ENCODE data around the gene CYFIP1. TPM values are rescaled to one million over a fixed set of nuclear protein-coding genes. Genes with fewer than 3 reads are reported as not detected.

The CYFIP1 gene
- total and polyA plus RNA-seq, 2 of the 13 experiments (the other 11 are each of a cell fraction or from before 2014, with no cell fraction given), result 38.1 to 58.3 TPM

DNA sequence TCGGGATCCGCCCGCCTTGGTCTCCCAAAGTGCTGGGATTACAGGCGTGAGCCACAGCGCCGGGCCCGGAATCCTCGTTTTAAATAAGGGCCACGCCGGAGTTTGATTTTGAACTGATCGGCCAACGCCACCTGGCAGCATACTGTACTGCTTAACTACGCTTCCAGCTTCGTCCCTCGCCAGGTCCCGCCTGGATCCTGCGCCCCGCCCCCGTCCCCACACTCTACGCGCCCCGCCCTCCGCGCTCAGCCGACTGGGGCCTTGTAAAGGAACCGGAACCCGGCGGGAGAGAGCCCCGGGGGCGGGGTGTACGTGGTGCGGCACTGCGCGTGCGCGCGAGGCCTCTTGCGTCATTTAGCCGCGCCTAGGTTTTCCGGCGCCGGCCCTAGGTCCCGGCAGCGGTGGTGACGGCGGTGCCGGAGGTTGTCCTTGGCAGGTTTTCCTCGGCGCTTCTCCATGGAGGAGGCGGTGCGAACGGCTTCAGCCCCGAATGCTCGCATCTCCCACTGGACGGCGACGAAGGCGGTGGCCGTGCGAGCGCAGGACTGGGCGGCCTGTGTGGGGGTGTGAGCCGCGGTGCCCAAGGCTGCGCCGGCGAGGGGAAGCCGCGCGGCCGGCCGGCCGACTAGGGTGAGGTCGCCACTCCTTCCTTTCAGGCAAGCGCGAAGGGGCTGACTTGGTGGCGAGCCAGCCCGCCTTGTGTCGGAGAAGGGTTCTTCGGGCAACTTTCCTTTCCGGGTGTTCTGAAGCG is 141.7 kb downstream of the CYFIP1 start, which contains the start of gene NIPA2 (continued):
- TF ChIP-seq AKNA (CRISPR knock-in tag; IDR thresholded peaks at IDR 0.05; ENCODE audit: borderline replicate concordance) (no peak), ZNF749 (CRISPR knock-in tag; IDR thresholded peaks at IDR 0.05; ENCODE audit: borderline replicate concordance) (peak; percentile 21; the same call in 1 of the 2 replicates), RXRB (CRISPR knock-in tag; IDR thresholded peaks at IDR 0.05; ENCODE audit: borderline replicate concordance) (no peak), ISL2 (CRISPR knock-in tag; IDR thresholded peaks at IDR 0.05) (no peak), HHEX (CRISPR knock-in tag; IDR thresholded peaks at IDR 0.05) (no peak)
- TF ChIP-seq, protein P1, sequence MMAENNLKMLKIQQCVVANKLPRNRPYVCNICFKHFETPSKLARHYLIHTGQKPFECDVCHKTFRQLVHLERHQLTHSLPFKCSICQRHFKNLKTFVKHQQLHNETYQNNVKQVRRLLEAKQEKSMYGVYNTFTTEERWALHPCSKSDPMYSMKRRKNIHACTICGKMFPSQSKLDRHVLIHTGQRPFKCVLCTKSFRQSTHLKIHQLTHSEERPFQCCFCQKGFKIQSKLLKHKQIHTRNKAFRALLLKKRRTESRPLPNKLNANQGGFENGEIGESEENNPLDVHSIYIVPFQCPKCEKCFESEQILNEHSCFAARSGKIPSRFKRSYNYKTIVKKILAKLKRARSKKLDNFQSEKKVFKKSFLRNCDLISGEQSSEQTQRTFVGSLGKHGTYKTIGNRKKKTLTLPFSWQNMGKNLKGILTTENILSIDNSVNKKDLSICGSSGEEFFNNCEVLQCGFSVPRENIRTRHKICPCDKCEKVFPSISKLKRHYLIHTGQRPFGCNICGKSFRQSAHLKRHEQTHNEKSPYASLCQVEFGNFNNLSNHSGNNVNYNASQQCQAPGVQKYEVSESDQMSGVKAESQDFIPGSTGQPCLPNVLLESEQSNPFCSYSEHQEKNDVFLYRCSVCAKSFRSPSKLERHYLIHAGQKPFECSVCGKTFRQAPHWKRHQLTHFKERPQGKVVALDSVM (CRISPR knock-in tag; IDR thresholded peaks at IDR 0.05), result no peak
- TF ChIP-seq, protein P2, sequence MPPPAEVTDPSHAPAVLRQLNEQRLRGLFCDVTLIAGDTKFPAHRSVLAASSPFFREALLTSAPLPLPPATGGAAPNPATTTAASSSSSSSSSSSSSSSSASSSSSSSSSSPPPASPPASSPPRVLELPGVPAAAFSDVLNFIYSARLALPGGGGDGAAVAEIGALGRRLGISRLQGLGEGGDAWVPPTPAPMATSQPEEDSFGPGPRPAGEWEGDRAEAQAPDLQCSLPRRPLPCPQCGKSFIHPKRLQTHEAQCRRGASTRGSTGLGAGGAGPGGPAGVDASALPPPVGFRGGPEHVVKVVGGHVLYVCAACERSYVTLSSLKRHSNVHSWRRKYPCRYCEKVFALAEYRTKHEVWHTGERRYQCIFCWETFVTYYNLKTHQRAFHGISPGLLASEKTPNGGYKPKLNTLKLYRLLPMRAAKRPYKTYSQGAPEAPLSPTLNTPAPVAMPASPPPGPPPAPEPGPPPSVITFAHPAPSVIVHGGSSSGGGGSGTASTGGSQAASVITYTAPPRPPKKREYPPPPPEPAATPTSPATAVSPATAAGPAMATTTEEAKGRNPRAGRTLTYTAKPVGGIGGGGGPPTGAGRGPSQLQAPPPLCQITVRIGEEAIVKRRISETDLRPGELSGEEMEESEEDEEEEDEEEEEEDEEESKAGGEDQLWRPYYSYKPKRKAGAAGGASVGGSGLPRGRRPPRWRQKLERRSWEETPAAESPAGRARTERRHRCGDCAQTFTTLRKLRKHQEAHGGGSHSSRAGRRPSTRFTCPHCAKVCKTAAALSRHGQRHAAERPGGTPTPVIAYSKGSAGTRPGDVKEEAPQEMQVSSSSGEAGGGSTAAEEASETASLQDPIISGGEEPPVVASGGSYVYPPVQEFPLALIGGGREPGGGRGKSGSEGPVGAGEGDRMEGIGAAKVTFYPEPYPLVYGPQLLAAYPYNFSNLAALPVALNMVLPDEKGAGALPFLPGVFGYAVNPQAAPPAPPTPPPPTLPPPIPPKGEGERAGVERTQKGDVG (CRISPR knock-in tag; IDR thresholded peaks at IDR 0.05; ENCODE audit: borderline replicate concordance), result no peak
